LNCaP clone FGC (cell line): ENCODE results near the gene ANXA6.

Experiments used
- DNase-seq: peaks from one replicate; pipeline ENCODE4 v3.0.0-alpha.2; 2011; ENCODE audit warnings: low read depth
- H3K4me3 ChIP-seq: 2 replicates; pipeline ENCODE4 v1.5.1; 2011; ENCODE audit warnings: mild to moderate bottlenecking, low read depth, low read length, control low read depth
- CTCF ChIP-seq: IDR thresholded peaks from 2 replicates; pipeline ENCODE4 v1.5.1; 2012; ENCODE audit warnings: mild to moderate bottlenecking; ENCODE audit not compliant: control insufficient read depth, insufficient read depth; ENCODE audit errors: extremely low read depth

Gene ANXA6

GRCh38 chr5:151130235-151130921 is 27.2 kb downstream of the ANXA6 start:
- DNase-seq: no peak
- H3K4me3 ChIP-seq: no peak overlapping the region
- TF ChIP-seq CTCF: no peak

DNA sequence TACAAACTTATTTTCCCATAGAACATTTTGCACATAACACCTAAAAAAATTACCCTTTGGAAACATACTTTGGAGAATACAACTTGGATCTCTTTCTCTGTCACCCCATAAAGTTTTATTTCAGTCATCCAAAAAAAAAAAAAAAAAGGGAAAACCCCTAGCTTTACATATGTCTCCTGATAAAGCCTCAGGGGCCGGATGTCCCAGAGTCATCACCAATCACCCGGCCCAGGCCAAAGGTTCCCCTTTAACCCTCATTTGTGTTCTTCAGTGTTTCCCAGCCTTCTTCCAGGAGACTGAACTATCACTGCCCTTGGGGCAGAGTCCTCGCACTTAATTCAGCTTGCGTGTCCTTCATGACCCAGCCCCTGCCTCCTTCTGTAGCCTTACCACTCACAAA is 28.8 kb downstream of the ANXA6 start:
- DNase-seq: no peak
- TF ChIP-seq CTCF: no peak
- H3K4me3 ChIP-seq: no peak overlapping the region

- H3K4me3 ChIP-seq: no peak overlapping the region
- DNase-seq: no peak
- TF ChIP-seq CTCF: no peak
Observed at GRCh38 chr5:151127926-151128325, 29.7 kb downstream of the ANXA6 start.

GRCh38 chr5:151126199-151126645 is 31.4 kb downstream of the ANXA6 start:
- peak; percentile 93 for TF ChIP-seq CTCF
- H3K4me3 ChIP-seq: no peak overlapping the region
- DNase-seq: peak; percentile 17

GRCh38 chr5:151125421-151125820 is 32.2 kb downstream of the ANXA6 start:
- H3K4me3 ChIP-seq: no peak overlapping the region
- no peak for TF ChIP-seq CTCF
- no peak for DNase-seq

DNA sequence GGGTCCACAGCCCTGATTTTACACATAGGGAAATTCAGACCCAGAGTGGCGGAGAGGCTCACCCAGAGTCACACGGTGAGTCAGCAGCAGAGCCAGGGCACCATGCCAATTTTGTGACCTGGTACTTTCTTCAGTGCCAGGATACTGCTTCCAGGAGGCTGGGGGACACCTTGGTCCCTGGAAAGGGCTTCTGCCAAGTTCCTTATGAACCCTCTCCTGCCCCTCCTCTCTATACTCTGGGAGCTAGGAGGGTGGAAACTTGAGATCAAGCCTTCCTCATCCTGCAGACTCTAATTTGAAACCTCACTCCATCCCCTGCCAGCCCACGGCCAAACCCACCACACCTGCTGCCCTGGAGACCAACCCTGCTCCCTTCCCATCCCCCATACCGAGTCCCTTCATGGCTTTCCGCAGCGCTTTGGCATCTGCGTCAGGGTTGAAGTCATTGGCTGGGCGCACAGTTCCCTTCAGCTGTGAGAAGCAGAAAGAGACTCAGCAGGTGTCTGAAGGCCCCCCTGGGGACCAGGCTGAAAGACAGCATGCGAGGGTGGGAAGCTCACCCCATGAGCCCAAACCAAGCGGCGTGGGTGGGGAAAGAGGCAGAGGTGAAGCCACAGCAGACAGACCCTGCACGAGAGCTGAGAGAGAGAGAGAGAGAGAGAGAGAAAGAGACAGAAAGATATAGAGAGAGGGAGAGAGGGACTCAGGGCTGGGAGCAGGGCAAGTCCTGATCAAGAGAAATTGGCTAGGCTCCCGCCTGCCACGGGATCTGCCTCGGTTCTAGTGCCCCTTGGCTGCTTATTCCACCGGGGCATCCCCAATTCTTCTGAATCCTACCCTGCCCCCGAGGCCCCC is 33.5 kb downstream of the ANXA6 start:
- no peak overlapping the region for H3K4me3 ChIP-seq
- peak; percentile 13 for DNase-seq
- no peak for TF ChIP-seq CTCF
